Measurements from ENCODE around the gene PDE6B.
A peak's percentile ranks its signal among the peaks of the same experiment; 100 is the strongest.

The PDE6B gene

GRCh38 chr4:656436-657337 lies 31.3 kb downstream of the PDE6B start:
- Histone ChIP-seq H3K4me1 (ENCODE audit: control insufficient read depth in 1 of 2, insufficient read depth in 2 of 2, low read length in 2 of 2) (no peaks in the 10 kb centered on the region), H3K36me3 (ENCODE audit: control insufficient read depth in 1 of 2, insufficient read depth in 2 of 2, low read length in 2 of 2) (no peaks in the 10 kb centered on the region), H3K27me3 (ENCODE audit: low read depth, low read length) (no peaks in the 10 kb centered on the region), H3K9me3 (ENCODE audit: control insufficient read depth in 1 of 2, low read length in 2 of 2) (no peaks in the 10 kb centered on the region), H3K27ac (ENCODE audit: low read length) (no peak overlapping the region), H3K4me3 (ENCODE audit: low read depth in 1 of 2, low read length in 2 of 2) (no peak overlapping the region)

- no peaks in the 10 kb centered on the region for H3K4me1 ChIP-seq (ENCODE audit: control insufficient read depth in 1 of 2, insufficient read depth in 2 of 2, low read length in 2 of 2)
- no peak overlapping the region for H3K4me3 ChIP-seq (ENCODE audit: low read depth in 1 of 2, low read length in 2 of 2)
- H3K36me3 ChIP-seq (ENCODE audit: control insufficient read depth in 1 of 2, insufficient read depth in 2 of 2, low read length in 2 of 2) = no peaks in the 10 kb centered on the region
- H3K27me3 ChIP-seq (ENCODE audit: low read depth, low read length) = no peaks in the 10 kb centered on the region
- H3K9me3 ChIP-seq (ENCODE audit: control insufficient read depth in 1 of 2, low read length in 2 of 2) = no peaks in the 10 kb centered on the region
- H3K27ac ChIP-seq (ENCODE audit: low read length) = no peak overlapping the region
These were observed 32.0 kb downstream of the PDE6B start for GRCh38 chr4:657338-657833.

GRCh38 chr4:657834-658667 lies 32.7 kb downstream of the PDE6B start:
- Histone ChIP-seq H3K27ac (ENCODE audit: low read length) (no peak overlapping the region), H3K9me3 (ENCODE audit: control insufficient read depth in 1 of 2, low read length in 2 of 2) (no peaks in the 10 kb centered on the region), H3K36me3 (ENCODE audit: control insufficient read depth in 1 of 2, insufficient read depth in 2 of 2, low read length in 2 of 2) (no peaks in the 10 kb centered on the region), H3K4me3 (ENCODE audit: low read depth in 1 of 2, low read length in 2 of 2) (no peak overlapping the region), H3K27me3 (ENCODE audit: low read depth, low read length) (no peaks in the 10 kb centered on the region), H3K4me1 (ENCODE audit: control insufficient read depth in 1 of 2, insufficient read depth in 2 of 2, low read length in 2 of 2) (peaks cover 0 to 3% of the 10 kb centered on the region in 2 donors)

GRCh38 chr4:658681-659667 lies 33.6 kb downstream of the PDE6B start:
- no peak overlapping the region for H3K27ac ChIP-seq (ENCODE audit: low read length)
- H3K27me3 ChIP-seq (ENCODE audit: low read depth, low read length) = no peaks in the 10 kb centered on the region
- H3K4me3 ChIP-seq (ENCODE audit: low read depth in 1 of 2, low read length in 2 of 2) = no peak overlapping the region
- no peaks in the 10 kb centered on the region for H3K9me3 ChIP-seq (ENCODE audit: control insufficient read depth in 1 of 2, low read length in 2 of 2)
- peaks cover 0 to 5% of the 10 kb centered on the region in 2 donors for H3K4me1 ChIP-seq (ENCODE audit: control insufficient read depth in 1 of 2, insufficient read depth in 2 of 2, low read length in 2 of 2)
- H3K36me3 ChIP-seq (ENCODE audit: control insufficient read depth in 1 of 2, insufficient read depth in 2 of 2, low read length in 2 of 2) = no peaks in the 10 kb centered on the region

GRCh38 chr4:659851-660250 lies 34.5 kb downstream of the PDE6B start:
- H3K4me1 ChIP-seq (ENCODE audit: control insufficient read depth in 1 of 2, insufficient read depth in 2 of 2, low read length in 2 of 2) = peaks cover 0 to 11% of the 10 kb centered on the region in 2 donors
- no peak overlapping the region for H3K27ac ChIP-seq (ENCODE audit: low read length)
- no peaks in the 10 kb centered on the region for H3K36me3 ChIP-seq (ENCODE audit: control insufficient read depth in 1 of 2, insufficient read depth in 2 of 2, low read length in 2 of 2)
- no peak overlapping the region for H3K4me3 ChIP-seq (ENCODE audit: low read depth in 1 of 2, low read length in 2 of 2)
- H3K9me3 ChIP-seq (ENCODE audit: control insufficient read depth in 1 of 2, low read length in 2 of 2) = no peaks in the 10 kb centered on the region
- H3K27me3 ChIP-seq (ENCODE audit: low read depth, low read length) = no peaks in the 10 kb centered on the region

- no peaks in the 10 kb centered on the region for H3K9me3 ChIP-seq (ENCODE audit: control insufficient read depth in 1 of 2, low read length in 2 of 2)
- H3K4me1 ChIP-seq (ENCODE audit: control insufficient read depth in 1 of 2, insufficient read depth in 2 of 2, low read length in 2 of 2) = peaks cover 0 to 11% of the 10 kb centered on the region in 2 donors
- no peak overlapping the region for H3K4me3 ChIP-seq (ENCODE audit: low read depth in 1 of 2, low read length in 2 of 2)
- H3K36me3 ChIP-seq (ENCODE audit: control insufficient read depth in 1 of 2, insufficient read depth in 2 of 2, low read length in 2 of 2) = no peaks in the 10 kb centered on the region
- no peaks in the 10 kb centered on the region for H3K27me3 ChIP-seq (ENCODE audit: low read depth, low read length)
- H3K27ac ChIP-seq (ENCODE audit: low read length) = no peak overlapping the region
These were observed 35.0 kb downstream of the PDE6B start for GRCh38 chr4:660401-660800.

GRCh38 chr4:661231-661630 lies 35.9 kb downstream of the PDE6B start:
- Histone ChIP-seq H3K4me3 (ENCODE audit: low read depth in 1 of 2, low read length in 2 of 2) (no peak overlapping the region), H3K4me1 (ENCODE audit: control insufficient read depth in 1 of 2, insufficient read depth in 2 of 2, low read length in 2 of 2) (peaks cover 0 to 11% of the 10 kb centered on the region in 2 donors), H3K27ac (ENCODE audit: low read length) (no peak overlapping the region), H3K27me3 (ENCODE audit: low read depth, low read length) (no peaks in the 10 kb centered on the region), H3K9me3 (ENCODE audit: control insufficient read depth in 1 of 2, low read length in 2 of 2) (no peaks in the 10 kb centered on the region), H3K36me3 (ENCODE audit: control insufficient read depth in 1 of 2, insufficient read depth in 2 of 2, low read length in 2 of 2) (no peaks in the 10 kb centered on the region)

- Histone ChIP-seq H3K36me3 (ENCODE audit: control insufficient read depth in 1 of 2, insufficient read depth in 2 of 2, low read length in 2 of 2) (no peaks in the 10 kb centered on the region), H3K4me1 (ENCODE audit: control insufficient read depth in 1 of 2, insufficient read depth in 2 of 2, low read length in 2 of 2) (peaks cover 0 to 11% of the 10 kb centered on the region in 2 donors), H3K9me3 (ENCODE audit: control insufficient read depth in 1 of 2, low read length in 2 of 2) (no peaks in the 10 kb centered on the region), H3K27me3 (ENCODE audit: low read depth, low read length) (no peaks in the 10 kb centered on the region), H3K27ac (ENCODE audit: low read length) (no peak overlapping the region), H3K4me3 (ENCODE audit: low read depth in 1 of 2, low read length in 2 of 2) (no peak overlapping the region)
These were observed 36.7 kb downstream of the PDE6B start for GRCh38 chr4:661881-662761.

GRCh38 chr4:663046-663437 lies 37.7 kb downstream of the PDE6B start:
- H3K4me1 ChIP-seq (ENCODE audit: control insufficient read depth in 1 of 2, insufficient read depth in 2 of 2, low read length in 2 of 2) = peaks cover 0 to 11% of the 10 kb centered on the region in 2 donors
- H3K27ac ChIP-seq (ENCODE audit: low read length) = no peak overlapping the region
- peak overlapping the region; percentile 66 to 88 for H3K4me3 ChIP-seq (ENCODE audit: low read depth in 1 of 2, low read length in 2 of 2)
- no peaks in the 10 kb centered on the region for H3K27me3 ChIP-seq (ENCODE audit: low read depth, low read length)
- no peaks in the 10 kb centered on the region for H3K36me3 ChIP-seq (ENCODE audit: control insufficient read depth in 1 of 2, insufficient read depth in 2 of 2, low read length in 2 of 2)
- H3K9me3 ChIP-seq (ENCODE audit: control insufficient read depth in 1 of 2, low read length in 2 of 2) = no peaks in the 10 kb centered on the region
